Natural killer cell (primary cell): Measurements from ENCODE around the gene C19orf38. TPM values are rescaled to one million over a fixed set of nuclear protein-coding genes. Genes with fewer than 3 reads are reported as not detected.

ENCODE experiments used
- ATAC-seq, 3 donors: fragments of 150-1000 bp in 2 of 3; fragments of 200-7000 bp in 1 of 3; cut with Tn5 transposase; 1 replicate in 1 of 3; 2 replicates in 2 of 3; pipeline ENCODE4 v1.10.0; 2021; ENCODE audit warnings: mild to moderate bottlenecking in 2 of 3, moderate library complexity in 2 of 3
- DNase-seq, 2 donors: peaks; one replicate each; pipeline versions ENCODE4 v3.0.0 to v3.0.0-alpha.2; 2013 to 2021; ENCODE audit warnings: mixed read lengths in 1 of 2
- H3K27ac ChIP-seq: one replicate; pipeline ENCODE4 v1.5.1; 2013; ENCODE audit warnings: mild to moderate bottlenecking, low read length
- H3K27me3 ChIP-seq: one replicate; pipeline ENCODE4 v1.6.1; 2013; ENCODE audit warnings: low read length; ENCODE audit not compliant: control insufficient read depth, insufficient read depth
- H3K36me3 ChIP-seq: one replicate; pipeline ENCODE4 v1.6.1; 2013; ENCODE audit warnings: low read length; ENCODE audit not compliant: control insufficient read depth, insufficient read depth
- H3K4me1 ChIP-seq: one replicate; pipeline ENCODE4 v1.6.1; 2013; ENCODE audit warnings: low read length; ENCODE audit not compliant: control insufficient read depth, insufficient read depth
- H3K4me3 ChIP-seq: one replicate; pipeline ENCODE4 v1.5.1; 2013; ENCODE audit warnings: low read length
- H3K9me3 ChIP-seq: one replicate; pipeline ENCODE4 v1.6.1; 2013; ENCODE audit warnings: low read length; ENCODE audit not compliant: control insufficient read depth, insufficient read depth
- H3K27ac Mint-ChIP-seq, 2 donors: one replicate each; pipeline ENCODE4 v1.8.0; 2022; ENCODE audit warnings: mild to moderate bottlenecking in 2 of 2, mixed read lengths in 2 of 2, moderate library complexity in 1 of 2
- H3K27me3 Mint-ChIP-seq, 2 donors: one replicate each; pipeline ENCODE4 v1.8.0; 2022; ENCODE audit warnings: low read depth in 2 of 2, mixed read lengths in 2 of 2
- H3K36me3 Mint-ChIP-seq: one replicate; pipeline ENCODE4 v1.8.0; 2022; ENCODE audit warnings: mixed read lengths
- H3K4me1 Mint-ChIP-seq, 2 donors: one replicate each; pipeline ENCODE4 v1.8.0; 2022; ENCODE audit warnings: mixed read lengths in 2 of 2
- H3K4me3 Mint-ChIP-seq: one replicate; pipeline ENCODE4 v1.8.0; 2022; ENCODE audit warnings: mild to moderate bottlenecking, moderate library complexity, mixed read lengths
- H3K9me3 Mint-ChIP-seq, 2 donors: one replicate each; pipeline ENCODE4 v1.8.0; 2022; ENCODE audit warnings: mixed read lengths in 2 of 2
- CTCF ChIP-seq: fragments of 200-600 bp; IDR thresholded peaks from one replicate; pipeline ENCODE4 v1.8.0; 2022; ENCODE audit warnings: antibody characterized with exemption
- WGBS: methylation state at CpG from one replicate; pipeline ENCODE4 v1.1.7; 2013; ENCODE audit warnings: missing lambda C conversion rate; ENCODE audit not compliant: insufficient coverage; 5-methylcytosine and 5-hydroxymethylcytosine counted together
- intact Hi-C: fragments of 100-400 bp; cut with micrococcal nuclease; formaldehyde crosslinking; loops from one replicate; pipeline ENCODE4 v1.14.2; 2022
- total RNA-seq, 4 donors: library from RNA; stranded (reverse); fragments of 120-200 nt in 1 of 4; gene quantifications; one replicate each; pipeline versions ENCODE4 v1.2.3 to v1.2.4, GENCODE V29; 2013 to 2022

C19orf38 gene
- total RNA-seq, 3 donors from 2014 or later (not counting 1 experiment from before 2014, with no cell fraction given): 2.9 to 9.9 (median 6.2) TPM

- Mint-ChIP-seq H3K4me1 (no peaks in the 10 kb centered on the region), H3K4me3 (no peak overlapping the region), H3K9me3 (no peaks in the 10 kb centered on the region), H3K27ac (no peak overlapping the region), H3K36me3 (no peaks in the 10 kb centered on the region), H3K27me3 (no peaks in the 10 kb centered on the region)
- H3K4me1 ChIP-seq: no peaks in the 10 kb centered on the region
- DNase-seq (no peak), ATAC-seq (no peak)
- no peak for TF ChIP-seq CTCF
- intact Hi-C loops: no loop called here
- no peak overlapping the region for H3K4me3 ChIP-seq
- H3K27ac ChIP-seq: no peak overlapping the region
- H3K27me3 ChIP-seq: no peaks in the 10 kb centered on the region
- H3K9me3 ChIP-seq: no peaks in the 10 kb centered on the region
- peaks cover 22% of the 10 kb centered on the region for H3K36me3 ChIP-seq
- WGBS: 99% methylated on average over 6 of the region's 6 CpGs
These were observed 68.4 kb downstream of the C19orf38 start for GRCh38 chr19:10916602-10917001.

GRCh38 chr19:10918359-10918758, 70.1 kb downstream of the C19orf38 start:
- Mint-ChIP-seq H3K36me3 (no peaks in the 10 kb centered on the region), H3K9me3 (no peaks in the 10 kb centered on the region)

More at GRCh38 chr19:10918359-10918758, 70.1 kb downstream of the C19orf38 start:
- Histone ChIP-seq H3K4me1 (no peaks in the 10 kb centered on the region), H3K9me3 (no peaks in the 10 kb centered on the region), H3K27me3 (no peaks in the 10 kb centered on the region), H3K4me3 (no peak overlapping the region), H3K36me3 (peaks cover 18% of the 10 kb centered on the region), H3K27ac (no peak overlapping the region)
- Mint-ChIP-seq H3K4me1 (no peaks in the 10 kb centered on the region), H3K4me3 (no peak overlapping the region), H3K27ac (no peak overlapping the region), H3K27me3 (no peaks in the 10 kb centered on the region)
- intact Hi-C loops: no loop called here
- TF ChIP-seq CTCF: no peak
- no peak for ATAC-seq
- no peak for DNase-seq
- WGBS: 95% methylated on average over 11 of the region's 11 CpGs

Other genes starting within 250 kb of the C19orf38 start
- gene SLC44A2, start 222.9 kb upstream of the C19orf38 start, total RNA-seq: 100 to 1,000 TPM; 231 to 306 (median 279) TPM
- gene ILF3, start 194.1 kb upstream of the C19orf38 start, total RNA-seq: 100 to 1,000 TPM; 329 to 365 (median 332) TPM
- gene QTRT1, start 147.0 kb upstream of the C19orf38 start, total RNA-seq: 10 to 100 TPM; 29.0 to 37.5 (median 29.9) TPM
- gene DNM2, start 130.3 kb upstream of the C19orf38 start, total RNA-seq: 100 to 1,000 TPM; 419 to 491 (median 428) TPM
- gene TMED1, start 12.2 kb upstream of the C19orf38 start, total RNA-seq: 10 to 100 TPM; 20.5 to 27.8 (median 27.4) TPM
- gene CARM1, start 23.1 kb downstream of the C19orf38 start, total RNA-seq: 10 to 100 TPM; 13.4 to 21.3 (median 19.8) TPM
- 10 to 100 TPM; 26.4 to 27.8 (median 27.2) TPM for gene YIPF2, start 80.2 kb downstream of the C19orf38 start, total RNA-seq
- 10 to 100 TPM; 20.7 to 30.9 (median 24.1) TPM for gene TIMM29, start 80.4 kb downstream of the C19orf38 start, total RNA-seq
- 10 to 100 TPM; 85.4 to 96.1 (median 93.6) TPM for gene SMARCA4, start 112.6 kb downstream of the C19orf38 start, total RNA-seq
- gene LDLR, start 241.0 kb downstream of the C19orf38 start, total RNA-seq: 100 to 1,000 TPM in 2 of 3 donors, 10 to 100 TPM in 1; 84.7 to 172 (median 112) TPM